Esophagus muscularis mucosa (tissue), 4 donors: ENCODE data around the gene PLCG1.

Source experiments
- CTCF ChIP-seq, 3 experiments: fragments of 200-600 bp in 2 of 3; fragments of 450-650 bp in 1 of 3; sonication (generic) in 2 of 3; IDR thresholded peaks; one replicate each; pipeline ENCODE4 v1.5.1; 2017 to 2019; ENCODE audit warnings: antibody characterized with exemption in 3 of 3, mild to moderate bottlenecking in 2 of 3, moderate library complexity in 1 of 3
- EP300 ChIP-seq: sonication (generic); formaldehyde crosslinking; IDR thresholded peaks from one replicate; pipeline ENCODE4 v1.6.1; 2017; ENCODE audit warnings: antibody characterized with exemption
- POLR2A ChIP-seq: fragments of 450-650 bp; IDR thresholded peaks from one replicate; pipeline ENCODE4 v1.6.1; 2017; ENCODE audit warnings: antibody characterized with exemption, moderate library complexity, mild to moderate bottlenecking, low read depth

- TF ChIP-seq CTCF (IDR thresholded peaks at IDR 0.05): no peak
- TF ChIP-seq EP300: no peak
- no peak for TF ChIP-seq POLR2A
Measured at GRCh38 chr20:41139227-41140093, 2.1 kb downstream of the PLCG1 start.
